OCI-LY7 (cell line): ENCODE data around the gene PEX1. TPM values are rescaled to one million over a fixed set of nuclear protein-coding genes. Genes with fewer than 3 reads are reported as not detected.

ENCODE experiments used
- BruUV-seq: library from RNA; stranded (reverse); fragments of 400-500 nt; replicated peaks from 2 replicates; lab custom pipeline; 2021; lab: Mats Ljungman, UMichigan
- CTCF ChIA-PET: fragments of 300-600 bp; sonication (Branson Sonifier 250); formaldehyde crosslinking; loops from one replicate; lab custom pipeline; 2022; ENCODE audit warnings: antibody characterized with exemption; ENCODE audit not compliant: unreplicated experiment; lab: Charles Lee
- POLR2A ChIA-PET: fragments of 300-600 bp; sonication (Branson Sonifier 250); formaldehyde crosslinking; loops from one replicate; lab custom pipeline; 2022; ENCODE audit warnings: antibody characterized with exemption; lab: Charles Lee
- DNase-seq: peaks from one replicate; pipeline ENCODE4 v3.0.0-alpha.2; 2015; ENCODE audit warnings: low spot score
- H2AFZ ChIP-seq: fragments of 200-600 bp; sonication (generic), shearing (Covaris generic); 2 replicates; pipeline ENCODE4 v1.6.1; 2014; ENCODE audit warnings: mild to moderate bottlenecking, antibody characterized with exemption, low read length, moderate library complexity
- H3K27ac ChIP-seq: fragments of 200-600 bp; sonication (generic); 2 replicates; pipeline ENCODE4 v1.5.1; 2014; ENCODE audit warnings: mixed run types, low read depth, mild to moderate bottlenecking, moderate library complexity, low read length, inconsistent platforms; ENCODE audit not compliant: poor library complexity, severe bottlenecking
- H3K36me3 ChIP-seq: fragments of 200-600 bp; sonication (generic); 2 replicates; pipeline ENCODE4 v1.6.1; 2014; ENCODE audit warnings: mild to moderate bottlenecking, antibody characterized with exemption, low read length, moderate library complexity, mixed read lengths; ENCODE audit not compliant: insufficient read depth
- H3K4me1 ChIP-seq: fragments of 200-600 bp; sonication (generic); 2 replicates; pipeline ENCODE4 v1.5.1; 2014; ENCODE audit warnings: mild to moderate bottlenecking, low read length; ENCODE audit not compliant: insufficient read depth, poor library complexity, severe bottlenecking
- H3K4me2 ChIP-seq: fragments of 200-600 bp; sonication (generic); 2 replicates; pipeline ENCODE4 v1.6.1; 2014; ENCODE audit warnings: mild to moderate bottlenecking, low read length
- H3K4me3 ChIP-seq: fragments of 200-600 bp; sonication (generic); 2 replicates; pipeline ENCODE4 v1.5.1; 2014; ENCODE audit warnings: mild to moderate bottlenecking, low read depth, low read length; ENCODE audit not compliant: poor library complexity, severe bottlenecking
- H3K79me2 ChIP-seq: fragments of 200-600 bp; sonication (generic); 2 replicates; pipeline ENCODE4 v1.6.1; 2016; ENCODE audit warnings: low read depth, mild to moderate bottlenecking, low read length, moderate library complexity, mixed read lengths; ENCODE audit not compliant: insufficient read depth
- H3K9me2 ChIP-seq: fragments of 200-600 bp; sonication (generic); 2 replicates; pipeline ENCODE4 v1.6.1; 2016; ENCODE audit warnings: mild to moderate bottlenecking, low read length, mixed read lengths; ENCODE audit not compliant: insufficient read depth
- H3K9me3 ChIP-seq: fragments of 200-600 bp; sonication (generic); 2 replicates; pipeline ENCODE4 v1.6.1; 2014; ENCODE audit warnings: mild to moderate bottlenecking, mixed run types, low read length, mixed read lengths
- H4K20me1 ChIP-seq: fragments of 200-600 bp; sonication (generic); 2 replicates; pipeline ENCODE4 v1.6.1; 2014; ENCODE audit warnings: mild to moderate bottlenecking, antibody characterized with exemption, low read length, moderate library complexity, mixed read lengths; ENCODE audit not compliant: insufficient read depth
- CTCF ChIP-seq: fragments of 200-600 bp; sonication (generic); conservative IDR thresholded peaks from 2 replicates; pipeline ENCODE4 v1.5.1; 2014; ENCODE audit warnings: mild to moderate bottlenecking, antibody characterized with exemption, low read length, moderate library complexity, mixed read lengths
- EZH2phosphoT487 ChIP-seq: fragments of 200-600 bp; sonication (generic); IDR thresholded peaks from 2 replicates; pipeline ENCODE4 v1.6.1; 2018; ENCODE audit warnings: low read depth, borderline replicate concordance, mild to moderate bottlenecking, mixed run types, antibody characterized with exemption, low read length, moderate library complexity, mixed read lengths
- intact Hi-C: fragments of 100-400 bp; cut with micrococcal nuclease; formaldehyde crosslinking; loops from one replicate; pipeline ENCODE4 v1.10.0; 2022; ENCODE audit not compliant: unreplicated experiment
- total RNA-seq, 2 experiments: library from RNA; depleted of rRNA in 1 of 2; stranded (reverse); fragments of >200 nt in 1 of 2; shearing (Covaris generic) in 1 of 2; gene quantifications; 2 replicates each; pipeline ENCODE4 v1.2.3, GENCODE V29; 2014 to 2022

PEX1 gene
- total RNA-seq, 2 experiments from 2014 or later = 28.7 to 36.0 TPM

- Histone ChIP-seq H3K9me2 (no peaks in the 10 kb centered on the region), H4K20me1 (no peaks in the 10 kb centered on the region), H3K36me3 (no peaks in the 10 kb centered on the region), H3K9me3 (no peaks in the 10 kb centered on the region), H3K27ac (no peak overlapping the region), H3K4me1 (no peaks in the 10 kb centered on the region), H3K4me3 (no peak overlapping the region), H3K79me2 (no peaks in the 10 kb centered on the region), H2AFZ (no peak overlapping the region), H3K4me2 (no peak overlapping the region)
- TF ChIP-seq EZH2phosphoT487 (no peak), CTCF (no peak)
- intact Hi-C loops = loop anchor here (10.0 kb wide), 1 partner anchor 588 kb away; no protein-coding TSS in a partner anchor
- ChIA-PET POLR2A (interaction anchor here (0.6 kb wide), 1 partner anchor 300 kb away, joined by 3 read pairs; no protein-coding TSS in a partner anchor), CTCF (no interaction called here)
- BruUV-seq = no TSS peak
- no peak for DNase-seq
These were observed 61.6 kb downstream of the PEX1 start for GRCh38 chr7:92466682-92467081.

- intact Hi-C loops = loop anchor here (10.0 kb wide), 1 partner anchor 590 kb away; no protein-coding TSS in a partner anchor
- TF ChIP-seq CTCF (no peak), EZH2phosphoT487 (no peak)
- Histone ChIP-seq H3K79me2 (no peaks in the 10 kb centered on the region), H3K4me1 (no peaks in the 10 kb centered on the region), H4K20me1 (no peaks in the 10 kb centered on the region), H2AFZ (no peak overlapping the region), H3K9me3 (no peaks in the 10 kb centered on the region), H3K9me2 (no peaks in the 10 kb centered on the region), H3K36me3 (no peaks in the 10 kb centered on the region), H3K27ac (no peak overlapping the region), H3K4me2 (no peak overlapping the region), H3K4me3 (no peak overlapping the region)
- CTCF ChIA-PET = no interaction called here
- POLR2A ChIA-PET = interaction anchor here (0.6 kb wide), 2 partner anchors 201 to 476 kb away, joined by 3 read pairs; no protein-coding TSS in a partner anchor
- no peak for DNase-seq
- BruUV-seq = no TSS peak
These were observed 63.8 kb downstream of the PEX1 start for GRCh38 chr7:92464515-92464914.

- no peak overlapping the region for H3K27ac ChIP-seq
- no TSS peak for BruUV-seq
- no peaks in the 10 kb centered on the region for H3K4me1 ChIP-seq
- H3K36me3 ChIP-seq = no peaks in the 10 kb centered on the region
- DNase-seq = no peak
- H2AFZ ChIP-seq = no peak overlapping the region
- intact Hi-C loops = loop anchor here (10.0 kb wide), 1 partner anchor 592 kb away; no protein-coding TSS in a partner anchor
- H3K4me2 ChIP-seq = no peak overlapping the region
- H3K9me3 ChIP-seq = no peaks in the 10 kb centered on the region
- POLR2A ChIA-PET = no interaction called here
- no peak for TF ChIP-seq EZH2phosphoT487
- no peak for TF ChIP-seq CTCF
- no peaks in the 10 kb centered on the region for H4K20me1 ChIP-seq
- no peaks in the 10 kb centered on the region for H3K79me2 ChIP-seq
- no peak overlapping the region for H3K4me3 ChIP-seq
- H3K9me2 ChIP-seq = no peaks in the 10 kb centered on the region
- CTCF ChIA-PET = no interaction called here
These were observed 65.8 kb downstream of the PEX1 start for GRCh38 chr7:92462560-92462959.
